ENCODE data around the gene KCNK18.

- TF ChIP-seq CTCF (IDR thresholded peaks at IDR 0.05; ENCODE audit: insufficient read depth, low read depth, low read length): no peak
- TF ChIP-seq EZH2 (IDR thresholded peaks at IDR 0.05; ENCODE audit: insufficient read depth, low read length): no peak
These were observed 56.6 kb downstream of the KCNK18 start for GRCh38 chr10:117253908-117254307.

Data from astrocyte (in vitro differentiated cells and primary cell).